H1 (cell line): ENCODE results near the gene ACTN2. TPM values are rescaled to one million over a fixed set of nuclear protein-coding genes. Genes with fewer than 3 reads are reported as not detected.

Experiments used
- CTCF ChIA-PET: fragments of 300-600 bp; sonication (Branson Sonifier 250); formaldehyde crosslinking; loops from one replicate; lab custom pipeline; 2021; ENCODE audit not compliant: partially characterized antibody; lab: Charles Lee
- POLR2A ChIA-PET: fragments of 300-600 bp; sonication (Branson Sonifier 250); formaldehyde crosslinking; loops from one replicate; lab custom pipeline; 2021; ENCODE audit warnings: inconsistent platforms; ENCODE audit not compliant: partially characterized antibody; lab: Charles Lee
- DNase-seq, 2 experiments: peaks; one replicate each; pipeline versions ENCODE4 v3.0.0 to v3.0.0-alpha.2; 2010 to 2022; ENCODE audit warnings: low spot score in 2 of 2, low read depth in 1 of 2, mixed read lengths in 1 of 2
- FAIRE-seq: peaks from 2 replicates; lab custom pipeline; 2011; peaks lifted over from hg19 to GRCh38; lab: Jason Lieb, UNC
- H2AFZ ChIP-seq: 2 replicates; pipeline ENCODE4 v1.8.1; 2012; ENCODE audit warnings: low read length, inconsistent platforms
- H2AK5ac ChIP-seq: 2 replicates; pipeline ENCODE4 v1.6.1; 2013; ENCODE audit warnings: low read depth, low read length
- H2BK120ac ChIP-seq: replicated peaks from 2 replicates; pipeline ENCODE3; 2013; ENCODE audit warnings: low read depth, low read length, inconsistent platforms
- H2BK12ac ChIP-seq: 2 replicates; pipeline ENCODE4 v1.6.1; 2013; ENCODE audit warnings: low read depth, low read length
- H2BK15ac ChIP-seq: 2 replicates; pipeline ENCODE4 v1.6.1; 2013; ENCODE audit warnings: low read length
- H2BK20ac ChIP-seq: 2 replicates; pipeline ENCODE4 v1.6.1; 2013; ENCODE audit warnings: low read length
- H2BK5ac ChIP-seq: 2 replicates; pipeline ENCODE4 v1.6.1; 2013; ENCODE audit warnings: low read depth, low read length
- H3K14ac ChIP-seq: 2 replicates; pipeline ENCODE4 v1.6.1; 2013; ENCODE audit warnings: inconsistent platforms; ENCODE audit not compliant: insufficient read length
- H3K18ac ChIP-seq: 2 replicates; pipeline ENCODE4 v1.6.1; 2013; ENCODE audit warnings: low read length; ENCODE audit errors: extremely low read depth
- H3K23ac ChIP-seq: 2 replicates; pipeline ENCODE4 v1.6.1; 2013; ENCODE audit warnings: inconsistent platforms; ENCODE audit not compliant: insufficient read length
- H3K23me2 ChIP-seq: 2 replicates; pipeline ENCODE4 v1.6.1; 2013; ENCODE audit warnings: low read depth, low read length
- H3K27ac ChIP-seq: 2 replicates; pipeline ENCODE4 v1.6.1; 2011; ENCODE audit warnings: low read depth, low read length, inconsistent platforms
- H3K27me3 ChIP-seq, 4 experiments: replicated peaks in 1 of 4; 1 replicate in 1 of 4; 2 replicates in 3 of 4; pipeline versions ENCODE4 v1.6.1 to v1.8.1; 2011 to 2013; ENCODE audit warnings: low read length in 3 of 4, mild to moderate bottlenecking in 3 of 4, inconsistent platforms in 2 of 4, mixed read lengths in 2 of 4, moderate library complexity in 1 of 4; ENCODE audit not compliant: control insufficient read depth in 3 of 4, insufficient read depth in 3 of 4; ENCODE audit errors: extremely low read depth in 1 of 4
- H3K36me3 ChIP-seq, 4 experiments: 2 replicates each; pipeline versions ENCODE4 v1.6.1 to v1.8.1; 2011 to 2013; ENCODE audit warnings: mild to moderate bottlenecking in 4 of 4, low read length in 3 of 4, moderate library complexity in 2 of 4, control low read depth in 1 of 4, inconsistent platforms in 1 of 4; ENCODE audit not compliant: insufficient read depth in 4 of 4, control insufficient read depth in 2 of 4
- H3K4ac ChIP-seq: replicated peaks from 2 replicates; pipeline ENCODE3; 2013; ENCODE audit warnings: low read length, low read depth, mixed read lengths, inconsistent platforms; ENCODE audit not compliant: insufficient read length
- H3K4me1 ChIP-seq, 4 experiments: replicated peaks in 1 of 4; 1 replicate in 1 of 4; 2 replicates in 3 of 4; pipeline versions ENCODE4 v1.6.1 to v1.8.1; 2011 to 2013; ENCODE audit warnings: low read length in 3 of 4, inconsistent platforms in 2 of 4, mixed read lengths in 1 of 4; ENCODE audit not compliant: insufficient read depth in 4 of 4, control insufficient read depth in 3 of 4
- H3K4me2 ChIP-seq, 2 experiments: 2 replicates each; pipeline versions ENCODE4 v1.6.1 to v1.8.1; 2011 to 2013; ENCODE audit warnings: low read depth in 2 of 2, low read length in 2 of 2, control low read depth in 1 of 2, inconsistent platforms in 1 of 2, mild to moderate bottlenecking in 1 of 2; ENCODE audit not compliant: insufficient read depth in 1 of 2
- H3K4me3 ChIP-seq, 4 experiments: fragments of 200-600, 300-600 bp in 1 of 4; sonication (generic), shearing (Covaris generic), sonication (Bioruptor Twin) in 1 of 4; 2 replicates each; pipeline versions ENCODE4 v1.5.1 to v1.8.1; 2011 to 2016; ENCODE audit warnings: low read length in 4 of 4, low read depth in 3 of 4, control low read depth in 2 of 4, inconsistent platforms in 2 of 4, mild to moderate bottlenecking in 2 of 4, mixed read lengths in 1 of 4, moderate library complexity in 1 of 4; ENCODE audit not compliant: insufficient read depth in 2 of 4; ENCODE audit errors: extremely low read depth in 1 of 4
- H3K56ac ChIP-seq: replicated peaks from 2 replicates; pipeline ENCODE3; 2013; ENCODE audit warnings: low read depth, mild to moderate bottlenecking, mixed read lengths, low read length, inconsistent platforms; ENCODE audit not compliant: insufficient read length
- H3K79me1 ChIP-seq: 2 replicates; pipeline ENCODE4 v1.6.1; 2013; ENCODE audit warnings: low read depth, low read length, control low read depth
- H3K79me2 ChIP-seq, 2 experiments: 2 replicates each; pipeline versions ENCODE4 v1.6.1 to v1.8.1; 2012 to 2013; ENCODE audit warnings: low read length in 2 of 2, mild to moderate bottlenecking in 2 of 2, inconsistent platforms in 1 of 2; ENCODE audit not compliant: insufficient read depth in 2 of 2, control insufficient read depth in 1 of 2
- H3K9ac ChIP-seq, 4 experiments: replicated peaks in 1 of 4; 1 replicate in 1 of 4; 2 replicates in 3 of 4; pipeline versions ENCODE4 v1.6.1 to v1.8.1; 2011 to 2013; ENCODE audit warnings: low read depth in 3 of 4, low read length in 3 of 4, control low read depth in 2 of 4, mild to moderate bottlenecking in 2 of 4, moderate library complexity in 2 of 4, inconsistent platforms in 1 of 4; ENCODE audit errors: extremely low read depth in 1 of 4
- H3K9me3 ChIP-seq, 2 experiments: 2 replicates each; pipeline versions ENCODE4 v1.6.1 to v1.8.1; 2012 to 2013; ENCODE audit warnings: mild to moderate bottlenecking in 2 of 2, moderate library complexity in 2 of 2, control low read depth in 1 of 2, inconsistent platforms in 1 of 2, low read depth in 1 of 2, low read length in 1 of 2, mixed read lengths in 1 of 2; ENCODE audit not compliant: insufficient read depth in 2 of 2
- H4K20me1 ChIP-seq, 2 experiments: replicated peaks in 1 of 2; 2 replicates each; pipeline versions ENCODE3 to v1.8.1; 2011 to 2013; ENCODE audit warnings: inconsistent platforms in 2 of 2, low read length in 2 of 2, mild to moderate bottlenecking in 1 of 2; ENCODE audit not compliant: insufficient read depth in 2 of 2, control insufficient read depth in 1 of 2
- H4K5ac ChIP-seq: 2 replicates; pipeline ENCODE4 v1.6.1; 2013; ENCODE audit warnings: low read length, low read depth, mixed read lengths, inconsistent platforms; ENCODE audit not compliant: insufficient read length
- H4K8ac ChIP-seq: 2 replicates; pipeline ENCODE4 v1.8.0; 2013; ENCODE audit warnings: mild to moderate bottlenecking, moderate library complexity, low read length, inconsistent platforms; ENCODE audit not compliant: insufficient read depth; ENCODE audit errors: extremely low read depth
- H4K91ac ChIP-seq: replicated peaks from 2 replicates; pipeline ENCODE3; 2013; ENCODE audit warnings: low read length, mixed read lengths, inconsistent platforms; ENCODE audit not compliant: insufficient read length
- ASH2L ChIP-seq: fragments of 200-600, 300-600 bp; sonication (generic); IDR thresholded peaks from one replicate; pipeline ENCODE4 v1.7.1; 2017; ENCODE audit warnings: low read length
- BACH1 ChIP-seq: IDR thresholded peaks from 2 replicates; pipeline ENCODE4 v1.6.1; 2012; ENCODE audit warnings: low read length, improper control_type of control experiment
- CBX8 ChIP-seq: fragments of 300-800, 300-1000 bp; sonication (generic); IDR thresholded peaks from 2 replicates; pipeline ENCODE4 v1.7.1; 2016; ENCODE audit warnings: low read depth, low read length, borderline replicate concordance
- E2F6 ChIP-seq: IDR thresholded peaks from 2 replicates; pipeline ENCODE4 v1.6.1; 2012; ENCODE audit warnings: inconsistent platforms
- SP2 ChIP-seq: IDR thresholded peaks from 2 replicates; pipeline ENCODE4 v1.6.1; 2012; ENCODE audit warnings: mild to moderate bottlenecking, low read length, inconsistent platforms
- WGBS, 2 experiments: shearing (Covaris generic) in 1 of 2; methylation state at CpG; one replicate each; pipeline versions ENCODE4 v1.1.6 to v1.1.7; 2013 to 2015; ENCODE audit warnings: low lambda C conversion rate in 2 of 2, mixed read lengths in 2 of 2, inconsistent platforms in 1 of 2, low coverage in 1 of 2, missing lambda C conversion rate in 1 of 2; ENCODE audit not compliant: insufficient replicate concordance in 2 of 2, insufficient coverage in 1 of 2, insufficient read length in 1 of 2; ENCODE audit errors: extremely low coverage in 1 of 2, missing lambda C conversion rate in 1 of 2; 5-methylcytosine and 5-hydroxymethylcytosine counted together
- polyA plus RNA-seq, 7 experiments: library from polyadenylated mRNA; depleted of rRNA in 3 of 7; stranded (reverse) in 5 of 7; unstranded in 2 of 7; fragments of >200 nt in 5 of 7; fragments of 200-250 nt in 2 of 7; gene quantifications; 1 replicate in 5 of 7; 2 replicates in 1 of 7; 4 replicates in 1 of 7; pipeline versions ENCODE4 v1.2.1 to v1.2.3, GENCODE V29; 2011 to 2013; ENCODE audit warnings: missing spikeins in 2 of 7, mixed read lengths in 2 of 7
- total RNA-seq: library from RNA; stranded (reverse); fragmentation: NEBNext Ultra II Directional; extraction: Animal tissue kit (Norgen Biotek cat#: 25700); gene quantifications from 2 replicates; pipeline ENCODE4 v1.2.1, GENCODE V29; 2021

ACTN2 gene
- total and polyA plus RNA-seq, 2 of the 8 experiments (the other 6 are each of a cell fraction or from before 2014, with no cell fraction given), result 1.9 to 4.1 TPM

DNA sequence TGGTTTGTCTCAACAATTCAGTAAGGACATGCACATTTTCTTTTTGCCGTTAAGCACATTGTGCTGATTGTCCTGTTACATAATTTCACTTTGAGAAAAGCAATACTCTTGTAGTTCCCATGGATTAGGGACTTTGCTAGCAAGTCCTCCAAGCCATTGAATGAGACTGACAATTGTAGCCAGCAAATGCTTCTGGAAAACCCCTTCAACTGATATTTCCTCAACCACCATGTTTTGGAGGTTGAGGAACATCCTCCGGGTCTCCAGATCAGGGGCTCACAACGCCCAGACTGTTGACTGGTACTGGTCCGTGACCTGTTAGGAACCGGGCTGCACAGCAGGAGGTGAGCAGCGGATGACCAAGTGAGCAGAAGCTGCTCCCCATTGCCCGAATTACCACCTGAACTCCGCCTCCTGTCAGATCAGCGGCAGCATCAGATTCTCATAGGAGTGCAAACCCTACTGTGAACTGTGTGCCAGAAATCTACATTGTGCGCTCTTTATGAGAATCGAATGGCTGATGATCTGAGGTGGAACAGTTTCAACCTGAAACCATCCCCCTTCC, 24.1 kb downstream of the ACTN2 start:
- Histone ChIP-seq H3K9ac (no peak overlapping the region), H4K8ac (no peak overlapping the region), H2AK5ac (no peak overlapping the region), H3K56ac (no peak overlapping the region), H3K4me3 (no peak overlapping the region), H2BK120ac (no peak overlapping the region), H3K36me3 (no peaks in the 10 kb centered on the region), H3K27me3 (no peaks in the 10 kb centered on the region), H2AFZ (no peak overlapping the region), H2BK20ac (no peak overlapping the region), H2BK12ac (no peak overlapping the region), H4K5ac (no peak overlapping the region), H3K18ac (no peak overlapping the region), H3K9me3 (no peaks in the 10 kb centered on the region), H4K91ac (no peak overlapping the region), H3K23me2 (no peaks in the 10 kb centered on the region), H2BK15ac (no peak overlapping the region), H3K79me1 (no peaks in the 10 kb centered on the region), H3K4me1 (no peaks in the 10 kb centered on the region), H2BK5ac (no peak overlapping the region), H4K20me1 (no peaks in the 10 kb centered on the region), H3K23ac (no peak overlapping the region), H3K4me2 (no peak overlapping the region), H3K4ac (no peak overlapping the region), H3K14ac (no peak overlapping the region), H3K79me2 (no peaks in the 10 kb centered on the region), H3K27ac (no peak overlapping the region)
- WGBS, 2 experiments, result 82% methylated on average over 11 of the region's 11 CpGs; no CpG with 5 or more reads in 1 of the 2 experiments
- DNase-seq, result no peak
- TF ChIP-seq SP2, result no peak
- no peak for TF ChIP-seq BACH1
- no peak for TF ChIP-seq E2F6
- TF ChIP-seq CBX8, result no peak
- TF ChIP-seq ASH2L, result no peak
- ChIA-PET POLR2A (no interaction called here), CTCF (no interaction called here)
- no peak for FAIRE-seq
